ENCODE results near the gene ZDHHC3. TPM values are rescaled to one million over a fixed set of nuclear protein-coding genes. Genes with fewer than 3 reads are reported as not detected.

Gene ZDHHC3
- total RNA-seq, 1 experiment from 2014 or later = 58.0 TPM

- no peak overlapping the region for H3K27ac Mint-ChIP-seq
- peaks cover 21% of the 10 kb centered on the region for H3K4me1 Mint-ChIP-seq
- H3K36me3 Mint-ChIP-seq = peaks cover 2% of the 10 kb centered on the region; the same call in 1 of the 2 replicates
- TF ChIP-seq ZSCAN18 (CRISPR knock-in tag; IDR thresholded peaks at IDR 0.05) (no peak), TEAD1 (CRISPR knock-in tag; IDR thresholded peaks at IDR 0.05) (no peak), RELA (CRISPR knock-in tag; IDR thresholded peaks at IDR 0.05; ENCODE audit: borderline replicate concordance) (no peak), ATF6 (CRISPR knock-in tag; IDR thresholded peaks at IDR 0.05) (no peak), NFYB (CRISPR knock-in tag; conservative IDR thresholded peaks at IDR 0.05; ENCODE audit: low read depth) (no peak), TP53 (CRISPR knock-in tag; IDR thresholded peaks at IDR 0.05) (no peak), MYBL2 (CRISPR knock-in tag; IDR thresholded peaks at IDR 0.05) (no peak), USF1 (CRISPR knock-in tag; IDR thresholded peaks at IDR 0.05) (no peak), ZNF317 (CRISPR knock-in tag; IDR thresholded peaks at IDR 0.05; ENCODE audit: borderline replicate concordance, low read depth) (no peak), SP1 (CRISPR knock-in tag; conservative IDR thresholded peaks at IDR 0.05) (no peak), NR2C2 (CRISPR knock-in tag; IDR thresholded peaks at IDR 0.05) (no peak), NFE2L1 (CRISPR knock-in tag; IDR thresholded peaks at IDR 0.05) (no peak)
- ChIA-PET CTCF (interaction anchor here (1.4 kb wide), 1 partner anchor 34 kb away, joined by 3 read pairs; no protein-coding TSS in a partner anchor), POLR2A (no interaction called here)
- ATAC-seq = no peak
- no peak for DNase-seq (ENCODE audit: low spot score)
- H3K27me3 Mint-ChIP-seq (ENCODE audit: low read depth) = no peaks in the 10 kb centered on the region
- H3K4me3 Mint-ChIP-seq = no peak overlapping the region
- H3K9me3 Mint-ChIP-seq = no peaks in the 10 kb centered on the region
Measured at GRCh38 chr3:44948239-44948638, 27.7 kb downstream of the ZDHHC3 start.

GRCh38 chr3:44942202-44942921 is 33.6 kb downstream of the ZDHHC3 start:
- no peak for DNase-seq (ENCODE audit: low spot score)
- Mint-ChIP-seq H3K4me3 (no peak overlapping the region), H3K4me1 (no peaks in the 10 kb centered on the region), H3K36me3 (peaks cover 28% of the 10 kb centered on the region), H3K9me3 (no peaks in the 10 kb centered on the region), H3K27ac (no peak overlapping the region), H3K27me3 (ENCODE audit: low read depth) (no peaks in the 10 kb centered on the region)
- CTCF ChIA-PET = no interaction called here
- TF ChIP-seq GRHL2 (CRISPR knock-in tag; IDR thresholded peaks at IDR 0.05; ENCODE audit: insufficient replicate concordance, severe bottlenecking) (no peak), RORB (CRISPR knock-in tag; IDR thresholded peaks at IDR 0.05) (no peak), CREM (CRISPR knock-in tag; IDR thresholded peaks at IDR 0.05) (no peak), TEAD4 (CRISPR knock-in tag; IDR thresholded peaks at IDR 0.05) (no peak), GTF2I (CRISPR knock-in tag; conservative IDR thresholded peaks at IDR 0.05) (no peak), ZNF219 (CRISPR knock-in tag; IDR thresholded peaks at IDR 0.05; ENCODE audit: borderline replicate concordance) (no peak), ZSCAN18 (CRISPR knock-in tag; IDR thresholded peaks at IDR 0.05) (no peak), FOXK1 (CRISPR knock-in tag; IDR thresholded peaks at IDR 0.05) (no peak), TCF7 (CRISPR knock-in tag; IDR thresholded peaks at IDR 0.05; ENCODE audit: low read depth) (no peak), ATF6 (CRISPR knock-in tag; IDR thresholded peaks at IDR 0.05) (no peak), ATF2 (CRISPR knock-in tag; IDR thresholded peaks at IDR 0.05; ENCODE audit: borderline replicate concordance, low read depth) (no peak)
- no peak for ATAC-seq
- POLR2A ChIA-PET = no interaction called here
